ENCODE data around the gene UPK3A. TPM values are rescaled to one million over a fixed set of nuclear protein-coding genes. Genes with fewer than 3 reads are reported as not detected.

UPK3A gene
- total and polyA plus RNA-seq, 2 of the 8 experiments (the other 6 are each of a cell fraction or from before 2014, with no cell fraction given) = 0.35 to 1.7 TPM

GRCh38 chr22:45294030-45294429 lies 9.3 kb downstream of the UPK3A start:
- Histone ChIP-seq H3K27me3 (replicated peaks in 1 of 4; ENCODE audit: control insufficient read depth in 3 of 4, extremely low read depth in 1 of 4, insufficient read depth in 3 of 4, low read length in 3 of 4) (no peaks in the 10 kb centered on the region; a peak in 3 of 7 replicates), H3K79me2 (ENCODE audit: control insufficient read depth in 1 of 2, insufficient read depth in 2 of 2, low read length in 2 of 2) (no peaks in the 10 kb centered on the region), H2BK15ac (ENCODE audit: low read length) (no peak overlapping the region), H4K20me1 (replicated peaks in 1 of 2; ENCODE audit: control insufficient read depth in 1 of 2, insufficient read depth in 2 of 2, low read length in 2 of 2) (peaks cover 0 to 11% of the 10 kb centered on the region in 2 experiments), H3K14ac (ENCODE audit: insufficient read length) (no peak overlapping the region), H2BK5ac (ENCODE audit: low read depth, low read length) (no peak overlapping the region), H4K8ac (ENCODE audit: extremely low read depth, insufficient read depth, low read length) (no peak overlapping the region; the same call in 1 of the 2 replicates), H3K9me3 (ENCODE audit: insufficient read depth in 2 of 2, low read depth in 1 of 2, low read length in 1 of 2) (no peaks in the 10 kb centered on the region), H3K79me1 (ENCODE audit: low read depth, low read length) (peaks cover 5% of the 10 kb centered on the region; the same call in 1 of the 2 replicates), H2BK20ac (ENCODE audit: low read length) (no peak overlapping the region), H4K91ac (replicated peaks; ENCODE audit: insufficient read length, low read length) (no peak overlapping the region), H3K9ac (replicated peaks in 1 of 4; ENCODE audit: extremely low read depth in 1 of 4, low read depth in 3 of 4, low read length in 3 of 4) (no peak overlapping the region), H3K27ac (ENCODE audit: low read depth, low read length) (no peak overlapping the region), H3K36me3 (ENCODE audit: control insufficient read depth in 2 of 4, insufficient read depth in 4 of 4, low read length in 3 of 4) (no peaks in the 10 kb centered on the region; a peak in 1 of 8 replicates), H2AK5ac (ENCODE audit: low read depth, low read length) (no peak overlapping the region), H3K23me2 (ENCODE audit: low read depth, low read length) (peaks cover 12% of the 10 kb centered on the region; the same call in 1 of the 2 replicates), H2BK12ac (ENCODE audit: low read depth, low read length) (no peak overlapping the region), H3K56ac (replicated peaks; ENCODE audit: insufficient read length, low read depth, low read length) (no peak overlapping the region), H2BK120ac (replicated peaks; ENCODE audit: low read depth, low read length) (no peak overlapping the region), H3K23ac (ENCODE audit: insufficient read length) (no peak overlapping the region), H3K4me3 (ENCODE audit: extremely low read depth in 1 of 4, insufficient read depth in 2 of 4, low read depth in 3 of 4, low read length in 4 of 4) (no peak overlapping the region), H3K4me2 (ENCODE audit: insufficient read depth in 1 of 2, low read depth in 2 of 2, low read length in 2 of 2) (no peak overlapping the region), H3K4ac (replicated peaks; ENCODE audit: insufficient read length, low read depth, low read length) (no peak overlapping the region), H3K18ac (ENCODE audit: extremely low read depth, low read length) (no peak overlapping the region), H2AFZ (ENCODE audit: low read length) (no peak overlapping the region), H3K4me1 (replicated peaks in 1 of 4; ENCODE audit: control insufficient read depth in 3 of 4, insufficient read depth in 4 of 4, low read length in 3 of 4) (peaks cover 0 to 16% (median 5%) of the 10 kb centered on the region in 4 experiments; a peak in 4 of 7 replicates), H4K5ac (ENCODE audit: insufficient read length, low read depth, low read length) (no peak overlapping the region)
- no peak for FAIRE-seq
- DNase-seq (ENCODE audit: low read depth in 1 of 2, low spot score in 2 of 2) = no peak
- POLR2A ChIA-PET (ENCODE audit: partially characterized antibody) = interaction anchor here (1.9 kb wide), 1 partner anchor 15 kb away, joined by 4 read pairs; no protein-coding TSS in a partner anchor
- CTCF ChIA-PET (ENCODE audit: partially characterized antibody) = interaction anchor here (0.8 to 1.7 kb wide), 3 partner anchors 9 to 147 kb away, joined by 3 to 5 read pairs (median 5); partner anchors contain the start of gene UPK3A
- TF ChIP-seq RNF2 (IDR thresholded peaks at IDR 0.05; ENCODE audit: borderline replicate concordance, low read depth, low read length, missing control alignments, poor library complexity, severe bottlenecking) (no peak), RAD21 (IDR thresholded peaks at IDR 0.05 in 1 of 2, conservative IDR thresholded peaks at IDR 0.05 in 1 of 2; ENCODE audit: low read depth in 2 of 2, low read length in 2 of 2) (no peak), EZH2 (IDR thresholded peaks at IDR 0.05; ENCODE audit: low read depth, low read length, severe bottlenecking) (no peak)
- WGBS, 2 experiments (ENCODE audit: extremely low coverage in 1 of 2, insufficient coverage in 1 of 2, insufficient read length in 1 of 2, insufficient replicate concordance in 2 of 2, low coverage in 1 of 2, low lambda C conversion rate in 2 of 2, missing lambda C conversion rate in 1 of 2) = 88% methylated on average over 6 of the region's 6 CpGs; no CpG with 5 or more reads in 1 of the 2 experiments
